GM13976 (cell line): Measurements from ENCODE around the gene CGB5.

Source experiments
- DNase-seq: peaks from one replicate; pipeline ENCODE4 v3.0.0; 2012; ENCODE audit warnings: low spot score
- CTCF ChIP-seq: IDR thresholded peaks from 2 replicates; pipeline ENCODE4 v1.5.1; 2012; ENCODE audit warnings: borderline replicate concordance, mild to moderate bottlenecking; ENCODE audit not compliant: insufficient read depth; ENCODE audit errors: extremely low read depth, missing control alignments, control extremely low read depth
- in situ Hi-C: fragments of 300-500 bp; cut with MboI; formaldehyde crosslinking; loops from one replicate; pipeline ENCODE4 v1.12.0; 2022; ENCODE audit warnings: low sequenced_read_pairs, mixed read lengths, inconsistent platforms; ENCODE audit not compliant: unreplicated experiment

Gene CGB5

GRCh38 chr19:49080392-49080791 lies 36.7 kb downstream of the CGB5 start:
- no peak for DNase-seq
- in situ Hi-C loops, result no loop called here
- TF ChIP-seq CTCF, result no peak

GRCh38 chr19:49081273-49081672 lies 37.6 kb downstream of the CGB5 start:
- no peak for DNase-seq
- no peak for TF ChIP-seq CTCF
- in situ Hi-C loops, result no loop called here

GRCh38 chr19:49084206-49085019 lies 40.8 kb downstream of the CGB5 start:
- in situ Hi-C loops, result no loop called here
- DNase-seq, result no peak
- TF ChIP-seq CTCF, result no peak

GRCh38 chr19:49085020-49085867 lies 41.6 kb downstream of the CGB5 start, which contains the start of gene SNRNP70:
Gene SNRNP70, plus strand, starts transcription at chr19:49085451. Its CDS starts 964 bp downstream, at chr19:49086415.
- in situ Hi-C loops, result no loop called here
- TF ChIP-seq CTCF, result no peak
- peak; percentile 99 for DNase-seq

- TF ChIP-seq CTCF, result no peak
- DNase-seq, result no peak
- in situ Hi-C loops, result no loop called here
Measured at GRCh38 chr19:49085868-49086232, 42.2 kb downstream of the CGB5 start.

- in situ Hi-C loops, result no loop called here
- no peak for TF ChIP-seq CTCF
- DNase-seq, result no peak
Measured at GRCh38 chr19:49086296-49086695, 42.6 kb downstream of the CGB5 start.
